SK-N-SH treated with all-trans-retinoic acid at 6 μM for 48 hours (cell line): Measurements from ENCODE around the gene FASLG.
"Not testable (repeated sequence)": the region's sequence is repeated elsewhere in the genome, so short reads cannot be mapped to it uniquely, and the experiment has no call there.

ENCODE experiments used
- RARB ChIP-seq: fragments of 250-450 bp; sonication (Bioruptor Pico); IDR thresholded peaks from 2 replicates; pipeline ENCODE4 v1.8.0; 2021; ENCODE audit warnings: mild to moderate bottlenecking, moderate library complexity
- SNAI2 ChIP-seq: fragments of 250-450 bp; sonication (Bioruptor Pico); IDR thresholded peaks from 2 replicates; pipeline ENCODE4 v1.5.0; 2020; ENCODE audit warnings: mild to moderate bottlenecking, moderate library complexity
- TOX ChIP-seq: fragments of 250-450 bp; sonication (Bioruptor Pico); IDR thresholded peaks from 2 replicates; pipeline ENCODE4 v1.8.0; 2021; ENCODE audit warnings: mild to moderate bottlenecking, moderate library complexity, borderline replicate concordance
- ZC3H10 ChIP-seq: fragments of 250-450 bp; sonication (Bioruptor Pico); IDR thresholded peaks from 2 replicates; pipeline ENCODE4 v1.5.1; 2021; ENCODE audit warnings: mild to moderate bottlenecking, moderate library complexity
- ZFP30 ChIP-seq: fragments of 450-650 bp; formaldehyde crosslinking; IDR thresholded peaks from 2 replicates; pipeline ENCODE4 v1.5.0; 2022; ENCODE audit warnings: mild to moderate bottlenecking, moderate library complexity
- ZNF565 ChIP-seq: fragments of 450-650 bp; formaldehyde crosslinking; conservative IDR thresholded peaks from 2 replicates; pipeline ENCODE4 v1.5.0; 2020; ENCODE audit warnings: low read depth, mild to moderate bottlenecking, moderate library complexity
- TF ChIP-seq, protein P1 (sequence below): fragments of 250-450 bp; sonication (Bioruptor Pico); IDR thresholded peaks from 2 replicates; pipeline ENCODE4 v1.5.1; 2020; ENCODE audit warnings: low read depth, mild to moderate bottlenecking, moderate library complexity
- TF ChIP-seq, protein P2 (sequence below): fragments of 250-450 bp; sonication (Bioruptor Pico); IDR thresholded peaks from 2 replicates; pipeline ENCODE4 v1.5.0; 2020; ENCODE audit warnings: mild to moderate bottlenecking, moderate library complexity

DNA sequence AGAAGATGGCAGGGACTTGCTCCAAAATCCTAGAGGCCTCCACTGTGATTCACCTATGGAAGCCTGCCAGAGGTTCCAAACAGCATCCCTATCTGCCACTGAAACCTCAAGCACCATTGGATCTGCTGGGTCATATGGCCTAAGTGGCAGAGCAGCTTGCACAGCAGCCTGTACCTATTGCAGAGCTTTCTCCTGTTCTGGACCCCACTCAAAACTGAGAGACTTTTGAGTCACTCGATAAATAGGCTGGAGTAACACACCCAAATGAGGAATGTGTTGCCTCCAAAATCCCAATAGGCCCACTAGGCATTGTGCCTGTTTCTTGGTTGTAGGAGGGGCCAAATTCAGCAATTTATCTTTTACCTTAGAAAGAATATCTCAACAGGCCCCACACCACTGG, 32.0 kb downstream of the FASLG start:
- not testable (repeated sequence) for TF ChIP-seq ZFP30 (CRISPR knock-in tag); RARB; TOX (CRISPR knock-in tag); ZNF565; SNAI2 (CRISPR knock-in tag); ZC3H10 (CRISPR knock-in tag)
- TF ChIP-seq, protein P1, sequence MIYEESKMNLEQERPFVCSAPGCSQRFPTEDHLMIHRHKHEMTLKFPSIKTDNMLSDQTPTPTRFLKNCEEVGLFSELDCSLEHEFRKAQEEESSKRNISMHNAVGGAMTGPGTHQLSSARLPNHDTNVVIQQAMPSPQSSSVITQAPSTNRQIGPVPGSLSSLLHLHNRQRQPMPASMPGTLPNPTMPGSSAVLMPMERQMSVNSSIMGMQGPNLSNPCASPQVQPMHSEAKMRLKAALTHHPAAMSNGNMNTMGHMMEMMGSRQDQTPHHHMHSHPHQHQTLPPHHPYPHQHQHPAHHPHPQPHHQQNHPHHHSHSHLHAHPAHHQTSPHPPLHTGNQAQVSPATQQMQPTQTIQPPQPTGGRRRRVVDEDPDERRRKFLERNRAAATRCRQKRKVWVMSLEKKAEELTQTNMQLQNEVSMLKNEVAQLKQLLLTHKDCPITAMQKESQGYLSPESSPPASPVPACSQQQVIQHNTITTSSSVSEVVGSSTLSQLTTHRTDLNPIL: not testable (repeated sequence)
- TF ChIP-seq, protein P2, sequence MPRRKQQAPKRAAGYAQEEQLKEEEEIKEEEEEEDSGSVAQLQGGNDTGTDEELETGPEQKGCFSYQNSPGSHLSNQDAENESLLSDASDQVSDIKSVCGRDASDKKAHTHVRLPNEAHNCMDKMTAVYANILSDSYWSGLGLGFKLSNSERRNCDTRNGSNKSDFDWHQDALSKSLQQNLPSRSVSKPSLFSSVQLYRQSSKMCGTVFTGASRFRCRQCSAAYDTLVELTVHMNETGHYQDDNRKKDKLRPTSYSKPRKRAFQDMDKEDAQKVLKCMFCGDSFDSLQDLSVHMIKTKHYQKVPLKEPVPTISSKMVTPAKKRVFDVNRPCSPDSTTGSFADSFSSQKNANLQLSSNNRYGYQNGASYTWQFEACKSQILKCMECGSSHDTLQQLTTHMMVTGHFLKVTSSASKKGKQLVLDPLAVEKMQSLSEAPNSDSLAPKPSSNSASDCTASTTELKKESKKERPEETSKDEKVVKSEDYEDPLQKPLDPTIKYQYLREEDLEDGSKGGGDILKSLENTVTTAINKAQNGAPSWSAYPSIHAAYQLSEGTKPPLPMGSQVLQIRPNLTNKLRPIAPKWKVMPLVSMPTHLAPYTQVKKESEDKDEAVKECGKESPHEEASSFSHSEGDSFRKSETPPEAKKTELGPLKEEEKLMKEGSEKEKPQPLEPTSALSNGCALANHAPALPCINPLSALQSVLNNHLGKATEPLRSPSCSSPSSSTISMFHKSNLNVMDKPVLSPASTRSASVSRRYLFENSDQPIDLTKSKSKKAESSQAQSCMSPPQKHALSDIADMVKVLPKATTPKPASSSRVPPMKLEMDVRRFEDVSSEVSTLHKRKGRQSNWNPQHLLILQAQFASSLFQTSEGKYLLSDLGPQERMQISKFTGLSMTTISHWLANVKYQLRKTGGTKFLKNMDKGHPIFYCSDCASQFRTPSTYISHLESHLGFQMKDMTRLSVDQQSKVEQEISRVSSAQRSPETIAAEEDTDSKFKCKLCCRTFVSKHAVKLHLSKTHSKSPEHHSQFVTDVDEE (CRISPR knock-in tag): not testable (repeated sequence)
